Right renal cortex interstitium (tissue), 3 donors: ENCODE measurements around the gene INHBB. TPM values are rescaled to one million over a fixed set of nuclear protein-coding genes. Genes with fewer than 3 reads are reported as not detected.
"Not testable (repeated sequence)": the region's sequence is repeated elsewhere in the genome, so short reads cannot be mapped to it uniquely, and the experiment has no call there.

Experiments used
- DNase-seq, 3 donors: peaks; one replicate each; pipeline ENCODE4 v3.0.0-alpha.2; 2013; ENCODE audit warnings: low read depth in 3 of 3, low spot score in 2 of 3
- polyA plus RNA-seq, 3 donors: library from polyadenylated mRNA; unstranded; fragments of 120-200 nt; gene quantifications; one replicate each; pipeline ENCODE4 v1.2.1, GENCODE V29; 2013; ENCODE audit not compliant: insufficient read length in 3 of 3

INHBB gene
- polyA plus RNA-seq, 3 donors = 0.04 TPM; not detected in 1

DNA sequence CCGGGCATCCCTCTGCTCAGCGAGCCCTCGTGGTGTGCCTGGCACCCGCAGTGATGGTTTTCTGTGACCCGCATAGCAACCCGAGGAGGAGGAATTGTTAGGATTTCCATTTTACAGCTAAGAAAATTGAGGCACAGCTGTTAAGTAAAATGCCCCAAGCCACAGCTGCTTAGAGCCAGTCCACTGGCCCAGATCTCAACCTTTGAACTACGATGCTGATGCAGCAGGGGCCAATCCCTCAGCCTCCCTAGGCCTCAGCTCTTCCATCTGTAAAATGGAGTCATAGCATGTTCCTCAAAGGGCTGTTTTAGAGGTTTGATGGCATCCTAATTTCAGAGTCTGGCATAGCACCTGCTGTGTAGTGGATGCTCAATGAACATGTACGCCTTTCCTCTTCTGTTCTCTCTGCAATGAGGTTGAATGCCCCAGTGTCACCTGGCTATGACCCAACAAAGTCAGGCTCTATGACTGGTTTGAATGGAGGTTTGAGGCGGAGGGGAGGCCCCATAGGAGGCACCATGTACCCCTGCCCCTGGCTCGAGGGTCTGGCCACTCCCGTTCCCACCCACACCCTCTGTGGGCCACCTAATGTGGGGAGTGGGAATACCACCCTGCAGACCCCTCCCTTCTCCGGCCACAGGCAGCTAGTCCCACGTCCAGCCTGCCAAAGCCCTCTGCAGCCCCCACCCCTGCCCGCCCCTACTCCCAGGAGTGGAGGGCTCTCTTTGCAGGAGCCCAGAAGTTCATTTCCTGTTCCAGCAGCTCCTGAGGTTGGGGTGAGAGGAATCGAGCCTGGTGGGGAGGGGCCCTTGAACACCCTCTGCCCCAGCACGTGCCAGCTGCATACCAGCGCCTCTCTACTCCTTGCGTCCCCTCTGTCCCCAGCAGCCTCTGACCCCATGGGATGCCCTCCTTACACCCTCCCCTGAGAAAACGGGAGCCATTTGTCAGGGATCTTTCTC, 31.0 kb downstream of the INHBB start:
- no peak for DNase-seq

DNA sequence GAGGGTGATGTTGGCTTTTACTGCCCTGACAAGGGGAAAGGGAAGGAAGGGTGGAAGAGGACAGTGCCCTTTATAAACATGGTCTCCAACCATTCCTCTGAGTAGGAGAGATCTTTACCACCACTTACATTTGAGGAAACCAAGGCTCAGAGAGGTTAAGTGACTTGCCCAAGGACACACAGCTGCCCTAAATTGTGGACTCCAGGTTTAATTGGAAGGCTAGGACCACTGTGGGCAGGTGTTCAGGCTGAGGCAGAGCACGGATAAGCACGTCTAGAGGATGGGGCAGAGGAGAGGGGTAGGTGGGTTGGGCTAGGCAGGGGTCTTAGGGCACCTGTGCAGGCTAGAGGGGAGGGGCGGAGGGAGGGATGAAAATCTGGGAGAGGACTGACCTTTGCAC, 32.7 kb downstream of the INHBB start:
- no peak for DNase-seq

DNA sequence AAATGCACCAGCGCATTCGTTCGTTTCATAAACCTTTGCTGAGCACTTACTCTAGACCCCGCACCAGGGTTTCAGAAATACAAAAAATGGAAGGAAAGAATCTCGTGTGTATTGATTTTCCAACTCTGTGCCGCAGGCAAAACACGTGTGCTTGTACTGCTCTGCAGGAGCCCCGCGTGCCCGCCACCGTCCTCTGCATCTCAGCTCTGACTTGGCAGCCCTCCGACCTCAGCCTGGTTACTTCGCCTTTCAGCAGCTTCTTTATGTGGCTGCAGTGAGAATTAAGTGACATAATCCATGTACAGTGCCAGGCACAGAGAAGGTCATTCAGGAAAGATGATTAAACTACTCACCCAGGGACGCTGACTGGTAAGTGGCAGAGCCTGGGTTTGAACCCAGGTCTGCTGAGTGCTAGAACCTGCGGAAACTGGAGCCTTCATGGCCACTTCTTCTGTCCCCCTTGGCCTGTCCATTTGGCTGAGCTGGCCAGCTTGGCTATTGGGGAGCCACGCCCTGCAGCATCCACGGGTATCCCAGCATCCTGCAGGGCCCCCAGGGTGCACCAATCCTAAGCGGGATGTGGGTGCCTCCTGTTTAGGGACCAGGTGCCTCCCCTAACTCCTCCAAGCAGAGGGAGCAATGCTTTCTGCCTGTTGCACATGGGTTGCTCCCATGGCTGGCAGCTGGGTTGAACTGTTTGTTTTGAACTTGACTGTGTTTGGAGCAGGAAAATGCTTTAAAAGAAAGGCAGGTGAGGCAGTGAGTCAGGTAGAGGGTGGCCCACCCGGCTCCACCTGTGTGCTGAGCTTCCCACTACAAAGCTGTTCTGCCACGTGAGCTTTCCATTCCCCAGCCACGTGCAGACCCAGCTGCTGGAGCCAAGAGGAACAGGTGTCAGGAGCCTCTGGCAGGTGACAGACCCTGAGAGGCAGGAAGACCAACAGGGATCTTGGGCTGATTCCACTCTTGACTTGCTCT, 34.3 kb downstream of the INHBB start:
- DNase-seq = no peak

DNA sequence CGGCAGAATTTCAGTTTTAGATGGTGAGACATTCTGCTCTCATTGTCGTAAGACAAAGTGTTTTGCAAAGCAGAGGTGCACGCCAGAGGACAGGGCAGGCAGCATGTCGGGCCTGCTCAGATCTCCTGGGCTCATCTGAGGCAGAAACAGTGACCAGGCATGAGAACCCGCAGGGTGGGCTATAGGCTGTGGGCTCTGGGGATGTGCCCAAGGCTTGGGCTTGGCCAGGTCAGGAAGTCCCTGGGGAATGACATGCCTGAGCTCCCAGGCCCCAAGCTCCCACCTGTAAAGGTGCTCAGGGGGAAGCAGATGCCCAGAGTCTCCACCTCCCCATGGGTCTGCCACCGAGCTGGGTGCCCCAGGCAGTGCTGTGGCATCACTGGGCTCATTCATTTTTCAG, 35.3 kb downstream of the INHBB start:
- no peak for DNase-seq

DNA sequence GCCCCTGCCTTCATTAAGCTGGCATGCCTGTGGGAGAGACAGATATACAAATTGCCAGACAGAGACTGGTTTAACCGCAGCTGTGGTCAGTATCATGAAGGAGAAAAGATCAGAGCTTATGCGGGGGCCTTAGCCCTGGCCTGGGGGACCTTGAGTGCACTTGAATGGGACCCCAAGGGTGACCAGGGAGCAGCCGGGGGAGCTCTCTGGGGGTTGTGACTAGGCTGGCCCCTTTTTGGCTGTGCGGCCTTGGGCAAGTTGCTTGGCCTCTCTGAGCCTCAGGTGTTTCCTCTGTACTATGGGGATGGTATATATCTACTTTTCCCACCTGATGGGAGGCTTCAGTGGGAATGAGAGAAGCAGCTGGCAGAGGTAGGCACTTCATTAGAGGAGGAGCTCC, 35.7 kb downstream of the INHBB start:
- DNase-seq = no peak

DNA sequence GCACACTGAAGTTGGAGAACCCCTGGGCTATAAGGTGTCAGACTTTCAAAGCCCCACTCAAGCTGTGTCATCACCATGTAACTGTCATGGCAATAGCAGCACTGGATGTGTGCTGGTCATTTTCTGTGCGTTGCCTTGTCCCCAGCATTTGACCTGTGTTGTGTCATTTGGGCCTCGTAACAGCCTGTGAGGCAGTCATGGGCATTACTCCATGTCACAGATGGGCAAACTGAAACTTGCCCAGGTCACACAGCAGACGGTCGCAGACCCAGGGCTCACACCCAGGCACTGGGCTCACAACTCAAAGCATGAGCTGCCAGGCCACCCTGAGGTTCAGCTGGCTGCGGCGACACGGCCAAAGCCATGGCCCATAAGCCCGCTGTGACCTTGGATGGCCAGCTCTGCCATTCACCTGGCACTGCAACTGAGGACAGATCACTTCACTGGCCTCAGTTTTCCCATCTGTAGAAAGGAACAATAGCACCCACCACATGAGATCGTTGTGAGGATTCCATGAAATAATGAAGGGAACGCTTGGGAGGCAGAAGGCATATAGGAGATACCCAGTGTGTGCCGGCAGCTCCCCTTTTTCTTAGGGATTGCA, 36.7 kb downstream of the INHBB start:
- DNase-seq = no peak

DNA sequence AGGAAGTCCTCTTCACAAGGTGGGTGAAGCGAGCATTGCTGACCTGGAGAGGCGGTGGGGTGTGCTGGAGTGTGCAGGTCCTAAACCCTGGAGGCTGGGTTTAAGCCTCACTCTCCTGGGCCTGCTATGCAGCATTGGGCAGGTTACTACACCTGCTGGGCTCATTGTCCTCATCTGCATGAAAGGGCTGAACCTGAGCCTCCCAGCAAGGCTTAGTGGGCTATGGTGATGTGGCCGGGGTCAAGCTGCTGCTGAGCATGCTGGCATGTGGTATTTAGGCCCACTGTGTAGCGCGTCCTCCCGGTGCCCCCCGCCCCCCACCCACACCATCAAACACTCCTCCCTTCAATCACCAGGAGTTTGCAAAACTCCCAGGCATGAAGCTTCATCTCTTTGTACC, 37.3 kb downstream of the INHBB start:
- no peak for DNase-seq

DNA sequence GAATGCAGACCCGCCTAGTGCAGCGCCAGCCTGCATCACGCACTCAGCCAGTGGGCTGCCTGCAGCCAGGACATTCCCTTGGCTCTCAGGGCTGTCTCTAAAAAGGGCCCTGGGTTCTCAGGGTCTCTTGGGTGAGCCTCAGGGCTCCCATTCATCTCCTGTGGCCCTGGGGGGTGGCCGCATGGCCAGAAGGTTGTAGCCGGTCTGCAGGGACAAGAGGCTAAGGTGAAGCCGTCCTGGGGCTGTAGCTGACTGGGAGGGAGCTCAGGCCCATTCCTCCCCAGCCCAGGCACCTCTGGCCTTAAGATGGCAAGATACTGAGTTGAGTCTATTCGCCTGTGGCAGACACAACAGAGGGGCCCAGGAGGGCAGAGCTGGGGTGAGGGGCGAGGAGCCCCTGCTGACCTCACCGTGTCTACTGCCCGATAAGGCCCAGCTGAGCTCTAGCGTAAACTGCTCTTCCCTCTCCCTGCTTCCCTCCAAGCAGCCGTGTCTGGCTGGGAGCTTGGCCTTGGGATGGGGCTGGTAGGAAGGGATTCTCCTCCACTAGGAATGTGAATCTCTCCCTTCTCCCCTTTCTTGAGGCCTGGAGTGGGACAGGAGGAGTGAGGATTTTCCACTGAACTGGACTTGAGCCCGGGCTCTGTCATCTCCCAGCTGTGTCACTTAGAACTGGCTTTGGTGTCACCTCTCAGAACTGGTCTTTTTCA, 37.9 kb downstream of the INHBB start:
- DNase-seq = no peak

DNA sequence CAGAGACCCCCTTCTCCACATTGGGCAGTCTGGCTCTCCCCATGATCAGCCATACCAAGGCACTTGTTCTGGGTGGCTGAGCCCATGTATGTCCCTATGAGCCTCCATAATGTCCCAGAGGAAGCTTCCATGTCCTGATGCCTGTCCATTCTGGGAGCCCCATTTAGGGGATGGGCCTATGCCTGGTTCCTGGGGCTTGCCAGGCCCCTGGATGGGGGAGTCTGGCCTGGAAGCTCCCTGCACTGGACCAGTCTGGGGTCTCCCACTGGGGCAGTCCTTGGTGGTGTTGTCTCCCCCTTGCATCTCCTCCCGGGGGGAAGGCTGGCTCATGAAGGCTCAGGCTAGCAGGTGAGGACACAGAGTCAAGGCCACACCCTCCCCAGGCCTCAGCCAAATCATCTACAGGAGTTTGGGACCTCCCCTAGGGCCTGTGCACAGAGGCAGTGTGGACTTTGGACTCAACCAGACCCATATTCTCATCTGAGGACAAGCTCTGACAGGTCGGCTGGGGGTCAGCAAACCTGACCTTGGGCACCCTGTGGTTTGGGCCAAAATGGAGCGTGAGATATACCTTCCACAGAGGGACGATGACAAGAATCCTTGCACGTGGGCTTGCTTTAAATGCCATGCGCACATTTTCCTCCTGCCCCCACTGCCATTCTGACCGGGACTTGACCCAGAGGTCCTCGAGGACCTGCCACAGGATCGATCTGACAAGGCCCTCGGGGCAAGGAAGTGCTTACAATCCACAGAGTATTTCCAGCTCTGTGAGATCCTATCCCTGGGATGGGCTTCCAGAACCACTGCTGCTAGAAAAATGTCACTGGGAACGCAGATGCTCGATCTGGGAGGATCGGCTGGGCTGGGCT, 38.8 kb downstream of the INHBB start:
- no peak for DNase-seq

DNA sequence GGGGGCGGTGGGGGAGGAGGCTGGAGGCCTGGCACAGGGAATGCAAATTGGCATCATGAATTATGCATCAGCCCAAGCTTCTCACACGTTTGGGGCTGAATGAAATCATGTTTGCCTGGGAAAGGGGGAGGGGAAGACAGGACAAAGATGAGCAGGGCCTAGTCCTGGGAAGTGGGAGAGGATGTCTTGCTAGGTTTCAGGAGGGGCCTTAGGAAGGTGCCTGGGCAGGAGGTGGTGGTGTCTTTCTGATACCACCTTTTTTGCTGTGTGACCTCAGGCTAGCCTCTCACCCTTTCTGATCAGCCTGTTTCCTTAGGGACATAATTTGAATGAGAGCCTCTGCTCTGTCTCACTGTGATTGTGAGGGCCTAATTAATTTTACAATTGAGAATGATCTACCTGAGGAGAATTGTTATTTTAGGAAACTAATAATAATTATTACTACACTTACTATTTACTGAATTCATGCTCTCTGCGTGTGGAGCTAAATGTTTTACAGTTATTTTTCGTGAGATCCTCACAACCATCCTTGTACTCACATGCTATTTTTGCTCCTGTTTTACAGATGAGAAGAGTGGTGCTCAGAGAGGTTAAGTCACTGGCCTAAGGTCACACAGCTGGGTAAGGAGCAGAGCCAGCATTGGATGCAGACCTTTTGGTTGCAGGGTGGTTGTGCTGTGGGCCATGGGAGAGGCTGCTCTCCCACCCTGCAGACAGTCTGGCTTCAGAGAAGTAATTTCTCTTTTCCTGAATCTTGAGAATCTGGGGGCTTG, 39.6 kb downstream of the INHBB start:
- DNase-seq = no peak

DNA sequence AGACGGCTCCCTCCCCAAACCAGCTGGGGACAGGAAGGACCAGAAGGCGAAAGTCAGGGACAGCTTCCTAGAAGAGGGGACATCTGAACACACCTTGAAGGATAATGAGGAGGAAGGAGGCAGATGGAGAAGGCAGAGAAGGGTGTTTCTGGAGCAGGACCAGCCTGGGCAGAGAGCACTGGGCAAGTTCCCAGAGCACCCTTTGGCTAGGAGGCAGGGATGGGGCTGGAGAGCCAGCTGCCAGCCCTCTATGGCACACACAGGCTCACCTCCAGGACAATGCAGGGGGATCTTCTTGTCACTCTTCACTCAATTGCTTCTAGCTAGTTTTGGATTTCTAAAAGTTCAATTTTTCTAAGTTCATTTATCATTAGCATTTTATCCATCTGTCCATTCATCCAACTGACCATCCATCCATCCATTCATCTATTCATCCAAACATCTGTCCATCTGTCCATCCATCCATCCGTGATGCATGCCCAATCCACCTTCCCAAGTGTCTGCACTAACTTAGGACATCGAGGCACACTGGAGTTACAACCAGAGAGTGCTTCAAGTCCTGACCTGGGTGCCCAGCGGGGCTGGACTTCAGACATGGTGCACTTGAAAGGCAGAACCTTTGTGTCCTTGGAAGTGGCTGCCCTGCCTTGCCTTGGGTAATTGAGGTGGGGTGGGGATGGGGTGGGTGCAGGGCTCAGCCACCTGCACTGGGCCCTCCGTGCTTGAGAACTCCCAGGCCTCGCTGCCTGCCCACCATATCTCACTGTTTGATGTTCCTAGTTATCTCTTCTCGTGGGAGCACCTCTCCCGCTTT, 42.5 kb downstream of the INHBB start:
- no peak for DNase-seq

DNA sequence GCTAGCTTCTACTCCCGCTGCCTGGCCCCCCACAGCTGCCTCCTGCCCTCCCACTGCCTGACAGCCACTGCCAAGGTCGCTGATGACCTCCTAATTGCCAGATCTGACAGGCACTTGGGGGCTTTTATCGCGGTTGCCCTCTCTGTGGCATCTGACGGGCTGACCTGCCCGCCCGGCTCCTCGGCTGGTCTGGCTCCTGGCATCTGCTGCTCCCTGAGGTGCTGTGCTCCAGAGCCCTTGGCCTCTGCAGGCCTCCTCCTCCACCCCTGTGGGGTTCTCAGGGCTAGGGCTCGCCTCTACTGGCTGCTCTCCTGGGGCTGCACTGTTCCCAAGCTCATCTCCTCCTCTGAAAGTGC, 43.1 kb downstream of the INHBB start:
- no peak for DNase-seq

DNA sequence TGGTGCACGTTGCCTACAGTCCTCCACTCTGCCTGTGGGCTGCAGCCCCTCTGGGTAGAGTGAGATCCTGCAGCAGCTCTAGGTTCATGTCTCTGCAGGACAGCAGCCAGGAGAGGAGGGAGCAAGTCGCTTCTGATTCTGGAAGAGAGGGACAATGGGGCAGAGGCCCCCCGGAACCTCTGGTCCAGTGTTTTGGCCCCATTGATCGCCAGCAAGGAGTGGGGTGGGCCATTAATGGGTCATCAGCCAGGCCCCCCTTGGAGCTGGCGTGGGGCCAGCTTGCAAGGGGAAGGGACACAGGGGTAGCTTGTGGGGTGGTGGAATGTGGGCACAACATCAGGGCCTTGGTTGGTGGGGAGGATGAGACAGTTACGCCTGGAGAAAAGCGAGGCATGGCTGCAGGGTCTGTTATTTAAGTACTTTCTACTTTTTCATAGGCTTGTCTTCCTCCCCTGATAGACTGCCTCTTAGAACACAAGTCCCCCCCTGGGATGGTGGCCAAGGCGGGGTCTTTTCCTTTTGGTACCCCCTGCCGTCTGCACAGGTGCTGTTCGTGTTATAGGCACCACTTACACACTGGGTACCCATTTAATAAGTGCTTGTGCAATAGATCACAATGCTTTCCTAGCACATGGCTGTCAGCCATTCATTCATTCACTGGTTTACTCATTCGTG, 44.6 kb downstream of the INHBB start:
- DNase-seq = no peak

DNA sequence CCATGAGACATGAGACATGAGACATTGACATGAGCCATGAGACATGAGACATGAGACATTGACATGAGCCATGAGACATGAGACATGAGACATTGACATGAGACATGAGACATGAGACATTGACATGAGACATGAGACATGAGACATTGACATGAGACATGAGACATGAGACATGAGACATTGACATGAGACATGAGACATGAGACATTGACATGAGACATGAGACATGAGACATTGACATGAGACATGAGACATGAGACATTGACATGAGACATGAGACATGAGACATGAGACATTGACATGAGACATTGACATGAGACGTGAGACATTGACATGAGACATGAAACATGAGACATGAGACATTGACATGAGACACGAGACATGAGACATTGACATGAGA, 45.4 kb downstream of the INHBB start:
- DNase-seq = not testable (repeated sequence)

DNA sequence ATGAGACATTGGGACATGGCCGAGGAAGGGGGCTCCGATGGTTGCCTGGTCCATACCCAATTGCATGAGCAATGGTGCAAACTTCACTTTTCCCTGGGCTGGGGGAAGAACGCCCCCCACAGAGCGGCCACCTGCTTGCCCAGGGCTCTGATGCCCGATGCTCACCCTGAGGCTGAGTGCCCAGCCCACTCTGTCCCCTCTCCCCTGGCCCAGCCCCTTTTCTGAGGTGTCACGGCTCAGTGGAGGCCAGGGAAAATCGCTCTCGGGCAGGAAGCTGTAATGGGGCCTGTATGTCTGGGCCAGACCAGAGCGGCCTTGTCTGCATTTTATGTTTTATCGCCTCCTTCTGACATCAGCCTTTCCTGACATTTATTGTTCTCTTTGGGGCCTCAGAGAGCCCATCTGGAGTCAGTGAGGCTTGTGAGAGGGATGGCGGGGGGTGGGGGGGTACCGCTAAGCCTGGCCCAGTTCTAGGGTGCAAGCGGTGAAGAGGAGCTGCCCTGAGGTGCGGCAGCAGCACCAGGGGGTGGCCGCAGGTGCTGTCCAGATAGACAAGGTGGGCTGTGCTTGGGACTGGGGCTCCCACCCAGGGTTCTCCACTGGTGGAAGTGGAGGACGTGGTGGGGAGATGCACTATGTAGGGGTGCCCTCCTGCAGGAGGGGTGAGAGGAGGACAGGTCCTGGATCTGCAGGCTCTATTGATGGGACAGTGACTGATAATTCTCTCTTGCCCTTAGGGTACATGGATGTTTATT, 46.2 kb downstream of the INHBB start:
- DNase-seq = no peak

DNA sequence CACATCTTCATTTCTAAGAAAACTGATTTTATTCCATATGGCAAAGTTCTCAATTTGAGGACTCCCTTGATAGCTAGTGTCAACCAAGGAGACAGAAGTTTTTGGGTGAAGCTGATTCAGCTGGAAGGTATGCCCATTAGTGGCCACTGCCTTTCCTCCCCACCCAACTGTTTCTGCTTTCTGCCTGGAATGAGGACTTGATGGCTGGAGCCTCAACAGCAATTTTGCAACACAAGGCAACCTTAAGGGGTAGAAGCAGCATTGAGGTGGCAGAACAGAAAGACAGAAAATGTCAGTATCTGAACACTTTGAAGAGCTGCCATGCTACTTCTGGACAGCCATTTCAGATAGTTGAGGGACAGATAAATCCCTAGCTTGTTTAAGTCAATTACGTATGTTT, 47.0 kb downstream of the INHBB start:
- DNase-seq = no peak

DNA sequence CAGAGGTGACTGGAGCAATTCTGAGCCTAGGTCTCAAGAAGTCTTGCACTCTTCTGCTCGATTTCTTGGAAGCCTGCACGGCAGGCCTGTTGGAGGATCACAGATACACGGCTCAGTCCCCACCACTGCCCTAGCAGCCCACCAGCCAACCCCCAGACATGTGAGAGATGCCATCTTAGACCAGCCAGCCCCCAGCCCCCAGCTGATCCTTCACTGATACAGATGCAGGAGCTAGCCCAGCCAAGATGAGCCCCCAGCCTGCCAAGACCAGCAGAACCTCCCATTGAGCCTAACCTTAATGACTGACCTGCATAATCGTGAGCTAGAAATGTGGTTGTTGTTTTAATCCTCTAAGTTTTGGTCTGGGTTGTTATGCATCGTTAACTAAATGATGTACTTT, 47.5 kb downstream of the INHBB start:
- no peak for DNase-seq
